OCI-LY1 (cell line): ENCODE data around the gene CPNE5.

ENCODE experiments used
- EZH2 ChIP-seq: fragments of 200-600 bp; sonication (generic), shearing (Covaris generic); IDR thresholded peaks from 2 replicates; pipeline ENCODE4 v1.8.0; 2017; ENCODE audit warnings: borderline replicate concordance, mixed run types, mild to moderate bottlenecking, antibody characterized with exemption, low read length, moderate library complexity, mixed read lengths
- TF ChIP-seq, protein P1 (sequence below): fragments of 200-600 bp; sonication (generic), shearing (Covaris generic); IDR thresholded peaks from 2 replicates; pipeline ENCODE4 v1.5.1; 2017; ENCODE audit warnings: mild to moderate bottlenecking, antibody characterized with exemption, low read length, moderate library complexity, mixed read lengths

- TF ChIP-seq, protein P1, sequence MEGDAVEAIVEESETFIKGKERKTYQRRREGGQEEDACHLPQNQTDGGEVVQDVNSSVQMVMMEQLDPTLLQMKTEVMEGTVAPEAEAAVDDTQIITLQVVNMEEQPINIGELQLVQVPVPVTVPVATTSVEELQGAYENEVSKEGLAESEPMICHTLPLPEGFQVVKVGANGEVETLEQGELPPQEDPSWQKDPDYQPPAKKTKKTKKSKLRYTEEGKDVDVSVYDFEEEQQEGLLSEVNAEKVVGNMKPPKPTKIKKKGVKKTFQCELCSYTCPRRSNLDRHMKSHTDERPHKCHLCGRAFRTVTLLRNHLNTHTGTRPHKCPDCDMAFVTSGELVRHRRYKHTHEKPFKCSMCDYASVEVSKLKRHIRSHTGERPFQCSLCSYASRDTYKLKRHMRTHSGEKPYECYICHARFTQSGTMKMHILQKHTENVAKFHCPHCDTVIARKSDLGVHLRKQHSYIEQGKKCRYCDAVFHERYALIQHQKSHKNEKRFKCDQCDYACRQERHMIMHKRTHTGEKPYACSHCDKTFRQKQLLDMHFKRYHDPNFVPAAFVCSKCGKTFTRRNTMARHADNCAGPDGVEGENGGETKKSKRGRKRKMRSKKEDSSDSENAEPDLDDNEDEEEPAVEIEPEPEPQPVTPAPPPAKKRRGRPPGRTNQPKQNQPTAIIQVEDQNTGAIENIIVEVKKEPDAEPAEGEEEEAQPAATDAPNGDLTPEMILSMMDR: no peak
- no peak for TF ChIP-seq EZH2
Measured at GRCh38 chr6:36850021-36850420, 10.8 kb upstream of the CPNE5 start.
